Glutamatergic neuron (in vitro differentiated cells): ENCODE measurements around the gene PIM3. TPM values are rescaled to one million over a fixed set of nuclear protein-coding genes. Genes with fewer than 3 reads are reported as not detected.
"Not testable (repeated sequence)": the region's sequence is repeated elsewhere in the genome, so short reads cannot be mapped to it uniquely, and the experiment has no call there.

Experiments used
- DNase-seq: peaks from one replicate; pipeline ENCODE4 v3.0.0; 2022
- H3K27ac Mint-ChIP-seq: one replicate; pipeline ENCODE4 v1.8.0; 2020; ENCODE audit warnings: mild to moderate bottlenecking, mixed read lengths, inconsistent platforms; ENCODE audit not compliant: unreplicated experiment
- H3K27me3 Mint-ChIP-seq: one replicate; pipeline ENCODE4 v1.8.0; 2020; ENCODE audit warnings: mild to moderate bottlenecking, moderate library complexity, mixed read lengths, inconsistent platforms; ENCODE audit not compliant: unreplicated experiment
- H3K36me3 Mint-ChIP-seq: one replicate; pipeline ENCODE4 v1.8.0; 2020; ENCODE audit warnings: mild to moderate bottlenecking, mixed read lengths, inconsistent platforms; ENCODE audit not compliant: unreplicated experiment
- H3K4me1 Mint-ChIP-seq: one replicate; pipeline ENCODE4 v1.8.0; 2020; ENCODE audit warnings: mild to moderate bottlenecking, low read depth, mixed read lengths, inconsistent platforms; ENCODE audit not compliant: unreplicated experiment
- H3K4me3 Mint-ChIP-seq: one replicate; pipeline ENCODE4 v1.8.0; 2020; ENCODE audit warnings: mild to moderate bottlenecking, mixed read lengths, inconsistent platforms; ENCODE audit not compliant: unreplicated experiment
- H3K9me3 Mint-ChIP-seq: one replicate; pipeline ENCODE4 v1.8.0; 2020; ENCODE audit warnings: mild to moderate bottlenecking, moderate library complexity, mixed read lengths, inconsistent platforms; ENCODE audit not compliant: unreplicated experiment
- total RNA-seq: library from RNA; stranded (reverse); fragmentation: NEBNext Ultra II Directional; extraction: Animal tissue kit (Norgen Biotek cat#: 25700); gene quantifications from one replicate; pipeline ENCODE4 v1.2.1, GENCODE V29; 2021; ENCODE audit not compliant: unreplicated experiment
- TF ChIP-seq, protein P1 (sequence below): fragments of 200-600 bp; sonication (generic); IDR thresholded peaks from one replicate; pipeline ENCODE4 v1.5.0; 2021; ENCODE audit not compliant: partially characterized antibody, unreplicated experiment

PIM3 gene
- total RNA-seq, 1 donor from 2014 or later: 32.3 TPM

GRCh38 chr22:49943405-49943765 lies 17.2 kb upstream of the PIM3 start:
- Mint-ChIP-seq H3K27ac (no peak overlapping the region), H3K9me3 (peaks cover 2% of the 10 kb centered on the region), H3K27me3 (peaks cover 3% of the 10 kb centered on the region)

GRCh38 chr22:49943771-49944398 lies 16.7 kb upstream of the PIM3 start:
- Mint-ChIP-seq H3K4me3 (no peak overlapping the region), H3K4me1 (no peaks in the 10 kb centered on the region), H3K36me3 (no peaks in the 10 kb centered on the region), H3K27ac (no peak overlapping the region), H3K9me3 (peaks cover 2% of the 10 kb centered on the region), H3K27me3 (peaks cover 3% of the 10 kb centered on the region)
- TF ChIP-seq, protein P1, sequence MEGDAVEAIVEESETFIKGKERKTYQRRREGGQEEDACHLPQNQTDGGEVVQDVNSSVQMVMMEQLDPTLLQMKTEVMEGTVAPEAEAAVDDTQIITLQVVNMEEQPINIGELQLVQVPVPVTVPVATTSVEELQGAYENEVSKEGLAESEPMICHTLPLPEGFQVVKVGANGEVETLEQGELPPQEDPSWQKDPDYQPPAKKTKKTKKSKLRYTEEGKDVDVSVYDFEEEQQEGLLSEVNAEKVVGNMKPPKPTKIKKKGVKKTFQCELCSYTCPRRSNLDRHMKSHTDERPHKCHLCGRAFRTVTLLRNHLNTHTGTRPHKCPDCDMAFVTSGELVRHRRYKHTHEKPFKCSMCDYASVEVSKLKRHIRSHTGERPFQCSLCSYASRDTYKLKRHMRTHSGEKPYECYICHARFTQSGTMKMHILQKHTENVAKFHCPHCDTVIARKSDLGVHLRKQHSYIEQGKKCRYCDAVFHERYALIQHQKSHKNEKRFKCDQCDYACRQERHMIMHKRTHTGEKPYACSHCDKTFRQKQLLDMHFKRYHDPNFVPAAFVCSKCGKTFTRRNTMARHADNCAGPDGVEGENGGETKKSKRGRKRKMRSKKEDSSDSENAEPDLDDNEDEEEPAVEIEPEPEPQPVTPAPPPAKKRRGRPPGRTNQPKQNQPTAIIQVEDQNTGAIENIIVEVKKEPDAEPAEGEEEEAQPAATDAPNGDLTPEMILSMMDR: no peak
- DNase-seq: no peak

More at GRCh38 chr22:49943405-49943765, 17.2 kb upstream of the PIM3 start:
- TF ChIP-seq, protein P1: no peak
- Mint-ChIP-seq H3K4me1 (no peaks in the 10 kb centered on the region), H3K36me3 (no peaks in the 10 kb centered on the region), H3K4me3 (no peak overlapping the region)
- no peak for DNase-seq

GRCh38 chr22:49944399-49944891 lies 16.1 kb upstream of the PIM3 start:
- Mint-ChIP-seq H3K36me3 (no peaks in the 10 kb centered on the region), H3K4me3 (no peak overlapping the region), H3K27ac (no peak overlapping the region), H3K9me3 (peaks cover 2% of the 10 kb centered on the region), H3K27me3 (peaks cover 3% of the 10 kb centered on the region), H3K4me1 (no peaks in the 10 kb centered on the region)
- TF ChIP-seq, protein P1: no peak
- no peak for DNase-seq

DNA sequence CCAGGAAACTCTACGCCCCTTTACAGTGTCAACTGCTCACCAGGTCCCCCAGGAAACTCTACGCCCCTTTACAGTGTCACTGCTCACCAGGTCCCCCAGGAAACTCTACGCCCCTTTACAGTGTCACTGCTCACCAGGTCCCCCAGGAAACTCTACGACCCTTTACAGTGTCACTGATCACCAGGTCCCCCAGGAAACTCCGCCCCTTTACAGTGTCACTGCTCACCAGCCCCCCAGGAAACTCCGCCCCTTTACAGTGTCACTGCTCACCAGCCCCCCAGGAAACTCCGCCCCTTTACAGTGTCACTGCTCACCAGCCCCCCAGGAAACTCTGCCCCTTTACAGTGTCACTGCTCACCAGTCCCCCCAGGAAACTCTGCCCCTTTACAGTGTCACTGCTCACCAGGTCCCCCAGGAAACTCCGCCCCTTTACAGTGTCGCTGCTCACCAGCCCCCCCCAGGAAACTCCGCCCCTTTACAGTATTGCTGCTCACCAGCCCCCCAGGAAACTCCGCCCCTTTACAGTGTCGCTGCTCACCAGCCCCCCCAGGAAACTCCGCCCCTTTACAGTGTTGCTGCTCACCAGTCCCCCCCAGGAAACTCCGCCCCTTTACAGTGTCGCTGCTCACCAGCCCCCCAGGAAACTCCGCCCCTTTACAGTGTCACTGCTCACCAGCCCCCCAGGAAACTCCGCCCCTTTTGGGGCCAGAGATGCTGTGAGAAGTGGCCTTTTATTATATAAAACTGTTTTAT lies 15.4 kb upstream of the PIM3 start:
- not testable (repeated sequence) for H3K9me3 Mint-ChIP-seq, H3K4me3 Mint-ChIP-seq, H3K4me1 Mint-ChIP-seq, DNase-seq, H3K27me3 Mint-ChIP-seq, H3K27ac Mint-ChIP-seq, H3K36me3 Mint-ChIP-seq

DNA sequence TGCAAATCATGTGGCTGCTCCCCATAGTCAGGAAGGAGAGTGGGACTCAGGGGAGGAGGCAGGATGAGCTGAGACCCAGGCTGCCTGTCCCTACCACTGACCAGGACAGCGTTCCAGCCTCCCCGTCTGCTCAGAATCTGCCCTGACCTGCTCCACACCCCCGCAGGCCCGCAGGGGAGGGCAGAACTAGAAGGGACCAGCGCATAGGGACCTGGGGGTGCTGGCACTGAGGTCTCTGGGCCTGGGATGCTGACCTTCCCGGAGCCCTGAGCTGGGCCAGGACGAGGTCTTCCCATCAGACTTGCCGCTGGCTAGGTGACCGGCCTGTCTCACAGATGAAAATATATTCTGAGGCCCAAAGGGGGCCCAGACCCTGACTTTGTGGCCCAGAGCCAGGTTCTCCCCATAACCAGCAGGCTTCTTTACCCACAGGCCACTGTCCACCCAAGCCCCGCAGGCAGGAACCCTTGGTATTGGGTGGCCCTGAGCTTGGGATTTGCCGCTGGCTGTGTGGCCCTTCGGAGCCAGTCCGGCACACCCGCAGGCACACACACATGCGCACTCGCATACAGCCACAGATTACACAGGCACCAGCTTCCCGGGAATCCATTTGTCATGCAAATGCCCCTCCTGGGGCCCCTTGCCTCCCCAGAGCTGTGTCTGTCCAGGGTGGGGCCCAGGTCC lies 13.8 kb upstream of the PIM3 start:
- Mint-ChIP-seq H3K4me3 (no peak overlapping the region), H3K36me3 (no peaks in the 10 kb centered on the region), H3K27ac (no peak overlapping the region), H3K27me3 (peaks cover 3% of the 10 kb centered on the region), H3K4me1 (no peaks in the 10 kb centered on the region), H3K9me3 (no peaks in the 10 kb centered on the region)
- DNase-seq: no peak
- TF ChIP-seq, protein P1: no peak
